Pancreas (tissue), 10 donors: Measurements from ENCODE around the gene ME3. TPM values are rescaled to one million over a fixed set of nuclear protein-coding genes. Genes with fewer than 3 reads are reported as not detected.
A peak's percentile ranks its signal among the peaks of the same experiment; 100 is the strongest.

ENCODE experiments used
- ATAC-seq, 4 donors: fragments of 200-7000 bp; cut with Tn5 transposase; one replicate each; pipeline versions ENCODE4 v1.8.0 to v1.9.1; 2020; ENCODE audit warnings: mild to moderate bottlenecking in 4 of 4, moderate library complexity in 4 of 4
- DNase-seq, 6 donors: peaks; one replicate each; pipeline ENCODE4 v3.0.0-alpha.2; 2020
- FAIRE-seq: peaks from 2 replicates; lab custom pipeline; 2012; peaks lifted over from hg19 to GRCh38; lab: Jason Lieb, UNC
- H3K27ac ChIP-seq, 4 donors: fragments of 200-600 bp; sonication (generic); 1 replicate in 3 of 4; 2 replicates in 1 of 4; pipeline versions ENCODE4 v1.5.0 to v1.8.0; 2020
- H3K27me3 ChIP-seq, 4 donors: fragments of 200-600 bp; one replicate each; pipeline ENCODE4 v1.8.0; 2021
- H3K36me3 ChIP-seq, 3 donors: fragments of 200-600 bp; sonication (generic) in 1 of 3; one replicate each; pipeline versions ENCODE4 v1.5.0 to v1.8.0; 2020 to 2021
- H3K4me1 ChIP-seq, 3 donors: fragments of 200-600 bp; one replicate each; pipeline ENCODE4 v1.8.0; 2021
- H3K4me3 ChIP-seq, 4 donors: fragments of 200-600 bp; sonication (generic) in 2 of 4; one replicate each; pipeline versions ENCODE4 v1.5.0 to v1.8.0; 2020 to 2021
- H3K9me3 ChIP-seq, 4 donors: fragments of 200-600 bp; one replicate each; pipeline ENCODE4 v1.8.0; 2021
- CTCF ChIP-seq, 4 donors: fragments of 200-600 bp; sonication (generic) in 3 of 4; IDR thresholded peaks; one replicate each; pipeline versions ENCODE4 v1.5.0 to v1.8.0; 2021; ENCODE audit warnings: antibody characterized with exemption in 4 of 4
- WGBS, 2 donors: extraction: QIAGEN DNeasy Blood & Tissue Kit; methylation state at CpG; one replicate each; pipeline ENCODE4 v1.1.7; 2013; 5-methylcytosine and 5-hydroxymethylcytosine counted together
- intact Hi-C, 3 donors: fragments of 100-400 bp; cut with DNase I; formaldehyde crosslinking; loops; one replicate each; pipeline versions ENCODE4 v1.11.1 to v1.14.2; 2022
- polyA plus RNA-seq, 2 donors: library from polyadenylated mRNA; stranded (reverse); fragments of 200-250 nt; gene quantifications; one replicate each; pipeline ENCODE4 v1.2.3, GENCODE V29; 2013
- total RNA-seq, 6 donors: library from RNA; stranded (reverse); fragmentation: NEBNext Ultra II Directional in 4 of 6; extraction: Animal tissue kit (Norgen Biotek cat#: 25700) in 4 of 6; gene quantifications; one replicate each; pipeline versions ENCODE4 v1.2.1 to v1.2.4, GENCODE V29; 2021 to 2023
- donor health status: healthy with polysubstance abuse.
- donor health status: DM: no; HTN: no; CAD: no; lungs with moderate emphysema.
- donor health status: DM: no; HTN: no; CAD: no.
- donor health status: control.
- donor health status: control.
- donor health status: Bipolar disorder and iron deficiency.
- donor health status: DM: yes; HTN: yes; CAD: no.
- donor health status: DM: no; HTN: no; CAD: no.
- donor health status: DM: no; HTN: no; CAD: no.
- donor health status: DM: yes; HTN: yes; CAD: no.

ME3 gene
- total and polyA plus RNA-seq, 8 donors = 6.5 to 38.8 (median 13.2) TPM

- ATAC-seq (no peak), DNase-seq (no peak), FAIRE-seq (no peak)
- intact Hi-C loops = no loop called here
- H3K27me3 ChIP-seq = no peaks in the 10 kb centered on the region
- H3K27ac ChIP-seq = peak overlapping the region in 2 of 4 donors; percentile 46 to 48
- H3K36me3 ChIP-seq = no peaks in the 10 kb centered on the region
- WGBS, 2 donors = 86 to 88% methylated on average over 1 of the region's 1 CpG
- no peak overlapping the region for H3K4me3 ChIP-seq
- TF ChIP-seq CTCF (IDR thresholded peaks at IDR 0.05) = no peak
- H3K9me3 ChIP-seq = no peaks in the 10 kb centered on the region
- H3K4me1 ChIP-seq = peaks cover 0 to 6% (median 0%) of the 10 kb centered on the region in 3 donors
These were observed 187.6 kb downstream of the ME3 start for GRCh38 chr11:86484795-86485166.

GRCh38 chr11:86483940-86484794, 188.2 kb downstream of the ME3 start:
- intact Hi-C loops = no loop called here
- Histone ChIP-seq H3K27me3 (no peaks in the 10 kb centered on the region), H3K27ac (peak overlapping the region in 2 of 4 donors; percentile 46 to 48), H3K4me1 (peaks cover 0 to 6% (median 0%) of the 10 kb centered on the region in 3 donors), H3K4me3 (no peak overlapping the region), H3K36me3 (no peaks in the 10 kb centered on the region), H3K9me3 (no peaks in the 10 kb centered on the region)
- no peak for TF ChIP-seq CTCF (IDR thresholded peaks at IDR 0.05)
- FAIRE-seq (no peak), DNase-seq (no peak), ATAC-seq (peak; percentile 28 to 73 (median 65))
- WGBS, 2 donors = 57 to 61% methylated on average over 7 of the region's 7 CpGs

GRCh38 chr11:86483610-86483939, 188.8 kb downstream of the ME3 start:
- H3K9me3 ChIP-seq = no peaks in the 10 kb centered on the region
- no peaks in the 10 kb centered on the region for H3K36me3 ChIP-seq
- H3K27me3 ChIP-seq = no peaks in the 10 kb centered on the region
- ATAC-seq (no peak), FAIRE-seq (no peak), DNase-seq (no peak)
- intact Hi-C loops = no loop called here
- no peak overlapping the region for H3K4me3 ChIP-seq
- 85 to 88% methylated on average over 3 of the region's 3 CpGs for WGBS, 2 donors
- peaks cover 0 to 6% (median 0%) of the 10 kb centered on the region in 3 donors for H3K4me1 ChIP-seq
- peak overlapping the region in 2 of 4 donors; percentile 46 to 48 for H3K27ac ChIP-seq
- TF ChIP-seq CTCF (IDR thresholded peaks at IDR 0.05) = no peak

GRCh38 chr11:86482692-86483091, 189.7 kb downstream of the ME3 start:
- 79 to 81% methylated on average over 2 of the region's 2 CpGs for WGBS, 2 donors
- intact Hi-C loops = no loop called here
- H3K4me3 ChIP-seq = no peak overlapping the region

More at GRCh38 chr11:86482692-86483091, 189.7 kb downstream of the ME3 start:
- ATAC-seq = no peak
- TF ChIP-seq CTCF (IDR thresholded peaks at IDR 0.05) = no peak
- H3K27ac ChIP-seq = no peak overlapping the region
- no peaks in the 10 kb centered on the region for H3K9me3 ChIP-seq
- H3K4me1 ChIP-seq = peaks cover 0 to 6% (median 0%) of the 10 kb centered on the region in 3 donors
- DNase-seq = no peak
- no peaks in the 10 kb centered on the region for H3K27me3 ChIP-seq
- FAIRE-seq = no peak
- no peaks in the 10 kb centered on the region for H3K36me3 ChIP-seq
